ENCODE measurements around the gene UBXN11.
"Not testable (repeated sequence)": the region's sequence is repeated elsewhere in the genome, so short reads cannot be mapped to it uniquely, and the experiment has no call there.

Gene UBXN11

DNA sequence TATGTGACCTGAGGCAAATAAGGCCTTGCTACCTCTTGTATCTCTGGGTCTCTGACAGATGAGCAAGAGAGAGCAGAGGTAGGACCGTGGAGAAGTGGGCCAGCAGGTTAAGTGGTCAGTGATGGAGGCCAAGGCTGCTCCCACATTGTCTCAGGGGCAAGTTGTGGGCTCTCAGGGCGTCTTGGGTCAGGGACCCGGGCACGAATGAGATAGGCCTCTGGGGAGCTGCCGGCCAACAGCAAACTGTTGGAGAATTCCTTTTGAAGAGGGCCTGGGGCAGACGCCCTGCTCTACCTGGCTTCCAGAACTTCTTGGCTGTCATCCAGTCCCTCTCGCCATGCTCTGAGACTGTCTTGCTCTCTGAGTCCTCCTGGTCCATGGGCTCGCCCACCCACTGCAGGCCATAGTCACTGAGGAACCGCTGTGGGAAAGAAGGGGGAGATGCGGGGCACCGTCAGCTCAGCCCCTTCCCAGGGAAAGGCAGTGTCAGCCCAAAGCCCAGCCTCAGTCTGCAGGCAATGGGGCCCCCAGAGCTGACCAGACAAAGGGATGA lies 12.4 kb downstream of the UBXN11 start:
- Histone ChIP-seq H3K27me3 (no peaks in the 10 kb centered on the region), H3K4me3 (no peak overlapping the region), H3K4me1 (peaks cover 63% of the 10 kb centered on the region), H3K4me2 (no peak overlapping the region), H3K9me3 (no peaks in the 10 kb centered on the region), H3K27ac (peak overlapping the region; percentile 59), H3K36me3 (peaks cover 8% of the 10 kb centered on the region), H4K20me1 (no peaks in the 10 kb centered on the region), H3K9ac (no peak overlapping the region)
- no peak for TF ChIP-seq Cebpa-rat (IDR thresholded peaks at IDR 0.05)

GRCh38 chr1:26292735-26293134 lies 13.7 kb downstream of the UBXN11 start:
- H3K36me3 ChIP-seq, H3K4me3 ChIP-seq, H3K27me3 ChIP-seq, H3K9ac ChIP-seq, H4K20me1 ChIP-seq, H3K9me3 ChIP-seq: not testable (repeated sequence)
- Histone ChIP-seq H3K27ac (peak overlapping the region; percentile 98; the same call in 1 of the 2 replicates), H3K4me1 (peaks cover 63% of the 10 kb centered on the region), H3K4me2 (peak overlapping the region; percentile 96)

DNA sequence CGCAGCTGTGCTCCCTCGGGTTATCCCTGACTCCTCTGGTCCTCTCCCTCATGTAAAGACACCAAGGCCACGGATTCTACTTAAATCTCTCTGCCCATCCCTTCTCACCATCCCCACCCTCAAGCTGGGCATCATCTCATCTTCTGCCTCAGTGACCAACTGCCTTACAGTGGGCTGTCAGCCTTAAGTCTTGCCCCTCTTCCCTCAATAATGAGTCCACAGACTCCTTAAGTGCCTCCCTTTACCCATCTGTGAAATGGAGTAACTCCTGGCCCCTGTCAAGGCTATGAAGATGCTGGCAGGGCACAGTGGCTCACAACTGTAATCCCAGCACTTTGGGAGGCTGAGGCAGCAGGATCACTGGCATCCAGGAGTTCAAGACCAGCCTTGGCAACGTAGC lies 14.5 kb downstream of the UBXN11 start:
- Histone ChIP-seq H3K36me3 (peaks cover 3% of the 10 kb centered on the region), H3K9me3 (no peaks in the 10 kb centered on the region), H3K4me2 (peak overlapping the region; percentile 96), H3K4me3 (no peak overlapping the region), H3K9ac (peak overlapping the region; percentile 88), H3K27ac (peak overlapping the region; percentile 98), H3K4me1 (peaks cover 69% of the 10 kb centered on the region), H3K27me3 (no peaks in the 10 kb centered on the region), H4K20me1 (no peaks in the 10 kb centered on the region)
- no peak for TF ChIP-seq Cebpa-rat (IDR thresholded peaks at IDR 0.05)

DNA sequence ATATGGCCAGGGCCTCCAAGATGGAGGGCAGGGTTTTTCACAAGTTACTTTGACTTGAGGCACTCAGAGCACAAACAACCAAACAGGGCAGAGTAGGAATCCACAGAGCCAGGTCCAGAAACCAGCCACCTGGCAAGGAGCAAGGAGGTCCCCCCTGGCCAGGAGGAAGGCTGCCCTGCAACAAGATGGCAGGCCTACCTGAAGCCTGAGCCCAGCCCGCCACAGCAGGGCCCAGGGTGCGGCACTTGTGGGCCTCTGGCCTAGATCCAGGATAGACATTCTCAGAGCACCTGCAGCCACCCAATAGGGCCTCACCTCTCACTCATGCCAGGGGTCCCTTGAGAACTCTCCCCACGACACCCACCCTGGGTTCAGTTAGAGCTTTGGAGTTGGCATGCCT lies 15.0 kb downstream of the UBXN11 start:
- Histone ChIP-seq H3K4me3 (0 out of 2 replicates have a peak overlapping the region, but pooled peaks have one; percentile 4), H3K4me2 (peak overlapping the region; percentile 96), H4K20me1 (no peaks in the 10 kb centered on the region), H3K27ac (peak overlapping the region; percentile 98), H3K4me1 (peaks cover 74% of the 10 kb centered on the region), H3K27me3 (no peaks in the 10 kb centered on the region), H3K36me3 (no peaks in the 10 kb centered on the region), H3K9ac (peak overlapping the region; percentile 88), H3K9me3 (no peaks in the 10 kb centered on the region)
- no peak for TF ChIP-seq Cebpa-rat (IDR thresholded peaks at IDR 0.05)

GRCh38 chr1:26290882-26291261 lies 15.6 kb downstream of the UBXN11 start:
- Histone ChIP-seq H4K20me1 (no peaks in the 10 kb centered on the region), H3K9ac (peak overlapping the region; percentile 88), H3K4me2 (peak overlapping the region; percentile 96), H3K4me3 (0 out of 2 replicates have a peak overlapping the region, but pooled peaks have one; percentile 4), H3K4me1 (peaks cover 80% of the 10 kb centered on the region), H3K27ac (peak overlapping the region; percentile 98), H3K9me3 (no peaks in the 10 kb centered on the region), H3K36me3 (no peaks in the 10 kb centered on the region), H3K27me3 (no peaks in the 10 kb centered on the region)
- no peak for TF ChIP-seq Cebpa-rat (IDR thresholded peaks at IDR 0.05)

- Histone ChIP-seq H3K9ac (peak overlapping the region; percentile 88), H4K20me1 (no peaks in the 10 kb centered on the region), H3K4me3 (peak overlapping the region; percentile 36; the same call in 1 of the 2 replicates), H3K27me3 (no peaks in the 10 kb centered on the region), H3K36me3 (no peaks in the 10 kb centered on the region), H3K4me1 (peaks cover 86% of the 10 kb centered on the region), H3K27ac (peak overlapping the region; percentile 98), H3K4me2 (peak overlapping the region; percentile 96), H3K9me3 (no peaks in the 10 kb centered on the region)
- TF ChIP-seq Cebpa-rat (IDR thresholded peaks at IDR 0.05): no peak
Measured at GRCh38 chr1:26290122-26290881, 16.1 kb downstream of the UBXN11 start.

DNA sequence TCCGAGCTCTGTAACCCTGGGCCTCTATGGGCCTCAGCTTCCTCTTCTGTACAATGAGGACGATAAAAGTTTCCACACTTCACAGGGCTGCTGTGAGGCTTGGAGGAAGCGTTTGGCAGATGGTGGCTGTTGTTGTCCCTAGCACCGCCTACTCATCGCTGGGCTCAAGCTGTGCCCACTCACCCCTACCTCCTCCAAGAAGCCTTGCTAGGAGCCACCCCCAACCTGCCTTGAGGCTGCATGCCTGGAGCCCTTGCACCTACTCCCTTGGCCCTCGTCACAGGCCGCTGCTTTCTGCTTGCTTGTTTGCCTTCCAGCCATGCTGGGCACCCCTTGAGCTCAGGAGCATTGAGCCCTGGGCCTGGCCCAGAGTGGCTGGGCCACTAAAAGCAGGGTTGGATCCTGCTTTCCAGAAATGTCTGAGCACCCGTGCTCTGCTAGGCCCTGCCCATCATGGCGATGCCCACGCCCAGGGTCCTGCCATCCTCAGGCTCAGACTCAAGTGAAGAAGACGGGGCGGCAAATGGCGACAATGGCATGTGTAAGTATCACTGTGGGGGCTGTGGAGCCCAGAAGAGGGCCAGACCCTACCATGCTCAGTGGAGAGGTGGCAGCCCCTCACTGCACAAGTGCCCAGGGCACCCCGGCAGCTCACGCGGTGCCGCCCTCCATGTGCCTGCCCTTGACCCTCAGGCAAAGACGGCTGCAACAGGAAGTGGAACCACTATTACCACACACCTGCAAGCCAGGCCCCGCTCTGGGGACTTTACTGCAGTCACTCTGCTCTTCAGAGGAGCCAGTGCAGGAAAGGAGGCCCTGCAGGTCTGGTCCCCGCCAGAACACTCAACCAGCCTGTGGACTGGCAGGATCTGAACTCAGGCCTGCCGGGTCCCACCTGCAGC lies 17.0 kb downstream of the UBXN11 start:
- Histone ChIP-seq H3K9ac (peak overlapping the region; percentile 88), H3K27ac (peak overlapping the region; percentile 98), H3K9me3 (no peaks in the 10 kb centered on the region), H3K4me1 (peaks cover 95% of the 10 kb centered on the region), H4K20me1 (no peaks in the 10 kb centered on the region), H3K4me2 (peak overlapping the region; percentile 96), H3K4me3 (peak overlapping the region; percentile 36), H3K36me3 (no peaks in the 10 kb centered on the region), H3K27me3 (no peaks in the 10 kb centered on the region)
- TF ChIP-seq Cebpa-rat (IDR thresholded peaks at IDR 0.05): no peak

DNA sequence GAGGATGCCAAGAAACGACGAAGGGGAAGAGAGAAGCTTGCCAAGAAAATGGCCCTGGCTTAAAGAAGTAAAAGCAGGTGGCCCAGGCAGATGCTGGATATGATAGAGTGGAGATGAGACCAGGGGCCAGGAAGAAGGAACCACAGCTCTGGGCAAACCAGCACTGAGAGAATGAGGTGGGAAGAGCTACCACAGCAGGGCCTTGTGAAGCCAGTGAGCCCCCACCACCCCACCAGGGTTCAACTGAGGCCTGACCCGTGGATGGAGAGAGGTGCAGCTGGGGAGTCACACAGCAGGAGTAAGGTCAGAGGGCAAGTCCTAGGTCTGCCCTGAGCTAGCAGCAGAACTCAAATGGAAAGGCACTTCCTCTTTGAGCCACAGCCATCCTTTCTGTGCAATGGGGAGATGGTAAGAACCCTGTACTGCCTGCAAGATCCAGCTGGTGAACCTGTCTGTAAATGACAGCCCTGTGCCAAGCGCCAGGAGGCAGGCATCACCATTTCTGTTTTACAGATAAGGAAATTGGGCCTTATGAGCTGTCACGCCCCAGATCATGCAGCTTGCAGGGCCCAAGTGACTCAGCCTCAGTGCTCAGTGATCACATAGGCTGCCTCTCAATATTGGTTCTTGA lies 18.0 kb downstream of the UBXN11 start:
- H3K27me3 ChIP-seq: no peaks in the 10 kb centered on the region
- peak overlapping the region; percentile 88 for H3K9ac ChIP-seq
- H3K4me2 ChIP-seq: peak overlapping the region; percentile 96
- H4K20me1 ChIP-seq: 0 out of 2 replicates have a peak, but pooled peaks cover under 1% of the 10 kb centered on the region
- peak overlapping the region; percentile 98 for H3K27ac ChIP-seq
- H3K9me3 ChIP-seq: no peaks in the 10 kb centered on the region
- H3K4me3 ChIP-seq: peak overlapping the region; percentile 40
- no peak for TF ChIP-seq Cebpa-rat (IDR thresholded peaks at IDR 0.05)
- H3K4me1 ChIP-seq: peaks cover 99% of the 10 kb centered on the region
- H3K36me3 ChIP-seq: peaks cover 7% of the 10 kb centered on the region; the same call in 1 of the 2 replicates

DNA sequence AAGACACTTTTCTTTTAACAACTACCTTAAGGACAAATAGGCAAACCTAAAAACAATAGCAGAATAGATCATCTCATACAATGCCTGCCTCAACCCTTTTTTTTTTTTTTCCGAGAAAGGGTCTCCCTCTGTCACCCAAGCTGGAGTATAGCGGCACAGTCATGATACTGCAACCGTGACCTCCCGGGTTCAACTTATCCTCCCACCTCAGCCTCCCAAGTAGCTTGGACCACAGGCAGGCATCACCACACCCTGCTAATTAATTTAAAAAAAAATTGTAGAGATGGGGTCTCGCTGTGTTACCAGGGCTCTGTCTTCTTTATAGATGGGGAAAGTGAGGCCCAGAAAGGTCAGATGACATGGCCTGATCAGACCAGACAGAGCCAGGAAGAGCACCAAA lies 18.6 kb downstream of the UBXN11 start:
- Histone ChIP-seq H3K9me3 (no peaks in the 10 kb centered on the region), H3K4me2 (peak overlapping the region; percentile 96), H3K27me3 (no peaks in the 10 kb centered on the region), H3K27ac (peak overlapping the region; percentile 98), H4K20me1 (0 out of 2 replicates have a peak, but pooled peaks cover 6% of the 10 kb centered on the region), H3K36me3 (peaks cover 13% of the 10 kb centered on the region; the same call in 1 of the 2 replicates), H3K4me1 (peaks cover 100% of the 10 kb centered on the region), H3K9ac (peak overlapping the region; percentile 88), H3K4me3 (peak overlapping the region; percentile 40)
- no peak for TF ChIP-seq Cebpa-rat (IDR thresholded peaks at IDR 0.05)
